ENCODE measurements around the gene DIABLO. TPM values are rescaled to one million over a fixed set of nuclear protein-coding genes. Genes with fewer than 3 reads are reported as not detected.

Gene DIABLO
- total and polyA plus RNA-seq, 9 of the 15 experiments (the other 6 are each of a cell fraction or from before 2014, with no cell fraction given): 37.3 to 101 (median 80.1) TPM

DNA sequence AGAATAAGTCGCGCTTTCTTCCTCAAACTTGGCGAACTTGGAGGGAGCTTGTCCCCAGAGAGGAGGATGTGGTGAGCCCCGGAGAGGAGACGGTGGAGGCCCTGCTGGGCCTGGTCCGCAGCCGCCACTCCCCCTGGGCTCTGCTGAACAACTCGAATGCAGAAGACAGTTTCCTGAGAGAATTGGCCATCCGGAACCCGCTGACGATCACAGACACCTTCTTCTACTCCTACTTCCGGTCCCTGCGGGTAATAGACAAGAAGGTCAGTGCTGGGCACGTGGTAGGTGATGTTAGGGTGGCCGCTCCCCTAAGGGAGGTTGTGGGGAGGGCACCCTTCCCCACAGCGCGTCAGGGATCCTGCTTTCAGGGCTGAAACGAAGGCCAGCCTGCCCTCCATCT lies 41.3 kb downstream of the DIABLO start (continued):
- TF ChIP-seq, protein P1, sequence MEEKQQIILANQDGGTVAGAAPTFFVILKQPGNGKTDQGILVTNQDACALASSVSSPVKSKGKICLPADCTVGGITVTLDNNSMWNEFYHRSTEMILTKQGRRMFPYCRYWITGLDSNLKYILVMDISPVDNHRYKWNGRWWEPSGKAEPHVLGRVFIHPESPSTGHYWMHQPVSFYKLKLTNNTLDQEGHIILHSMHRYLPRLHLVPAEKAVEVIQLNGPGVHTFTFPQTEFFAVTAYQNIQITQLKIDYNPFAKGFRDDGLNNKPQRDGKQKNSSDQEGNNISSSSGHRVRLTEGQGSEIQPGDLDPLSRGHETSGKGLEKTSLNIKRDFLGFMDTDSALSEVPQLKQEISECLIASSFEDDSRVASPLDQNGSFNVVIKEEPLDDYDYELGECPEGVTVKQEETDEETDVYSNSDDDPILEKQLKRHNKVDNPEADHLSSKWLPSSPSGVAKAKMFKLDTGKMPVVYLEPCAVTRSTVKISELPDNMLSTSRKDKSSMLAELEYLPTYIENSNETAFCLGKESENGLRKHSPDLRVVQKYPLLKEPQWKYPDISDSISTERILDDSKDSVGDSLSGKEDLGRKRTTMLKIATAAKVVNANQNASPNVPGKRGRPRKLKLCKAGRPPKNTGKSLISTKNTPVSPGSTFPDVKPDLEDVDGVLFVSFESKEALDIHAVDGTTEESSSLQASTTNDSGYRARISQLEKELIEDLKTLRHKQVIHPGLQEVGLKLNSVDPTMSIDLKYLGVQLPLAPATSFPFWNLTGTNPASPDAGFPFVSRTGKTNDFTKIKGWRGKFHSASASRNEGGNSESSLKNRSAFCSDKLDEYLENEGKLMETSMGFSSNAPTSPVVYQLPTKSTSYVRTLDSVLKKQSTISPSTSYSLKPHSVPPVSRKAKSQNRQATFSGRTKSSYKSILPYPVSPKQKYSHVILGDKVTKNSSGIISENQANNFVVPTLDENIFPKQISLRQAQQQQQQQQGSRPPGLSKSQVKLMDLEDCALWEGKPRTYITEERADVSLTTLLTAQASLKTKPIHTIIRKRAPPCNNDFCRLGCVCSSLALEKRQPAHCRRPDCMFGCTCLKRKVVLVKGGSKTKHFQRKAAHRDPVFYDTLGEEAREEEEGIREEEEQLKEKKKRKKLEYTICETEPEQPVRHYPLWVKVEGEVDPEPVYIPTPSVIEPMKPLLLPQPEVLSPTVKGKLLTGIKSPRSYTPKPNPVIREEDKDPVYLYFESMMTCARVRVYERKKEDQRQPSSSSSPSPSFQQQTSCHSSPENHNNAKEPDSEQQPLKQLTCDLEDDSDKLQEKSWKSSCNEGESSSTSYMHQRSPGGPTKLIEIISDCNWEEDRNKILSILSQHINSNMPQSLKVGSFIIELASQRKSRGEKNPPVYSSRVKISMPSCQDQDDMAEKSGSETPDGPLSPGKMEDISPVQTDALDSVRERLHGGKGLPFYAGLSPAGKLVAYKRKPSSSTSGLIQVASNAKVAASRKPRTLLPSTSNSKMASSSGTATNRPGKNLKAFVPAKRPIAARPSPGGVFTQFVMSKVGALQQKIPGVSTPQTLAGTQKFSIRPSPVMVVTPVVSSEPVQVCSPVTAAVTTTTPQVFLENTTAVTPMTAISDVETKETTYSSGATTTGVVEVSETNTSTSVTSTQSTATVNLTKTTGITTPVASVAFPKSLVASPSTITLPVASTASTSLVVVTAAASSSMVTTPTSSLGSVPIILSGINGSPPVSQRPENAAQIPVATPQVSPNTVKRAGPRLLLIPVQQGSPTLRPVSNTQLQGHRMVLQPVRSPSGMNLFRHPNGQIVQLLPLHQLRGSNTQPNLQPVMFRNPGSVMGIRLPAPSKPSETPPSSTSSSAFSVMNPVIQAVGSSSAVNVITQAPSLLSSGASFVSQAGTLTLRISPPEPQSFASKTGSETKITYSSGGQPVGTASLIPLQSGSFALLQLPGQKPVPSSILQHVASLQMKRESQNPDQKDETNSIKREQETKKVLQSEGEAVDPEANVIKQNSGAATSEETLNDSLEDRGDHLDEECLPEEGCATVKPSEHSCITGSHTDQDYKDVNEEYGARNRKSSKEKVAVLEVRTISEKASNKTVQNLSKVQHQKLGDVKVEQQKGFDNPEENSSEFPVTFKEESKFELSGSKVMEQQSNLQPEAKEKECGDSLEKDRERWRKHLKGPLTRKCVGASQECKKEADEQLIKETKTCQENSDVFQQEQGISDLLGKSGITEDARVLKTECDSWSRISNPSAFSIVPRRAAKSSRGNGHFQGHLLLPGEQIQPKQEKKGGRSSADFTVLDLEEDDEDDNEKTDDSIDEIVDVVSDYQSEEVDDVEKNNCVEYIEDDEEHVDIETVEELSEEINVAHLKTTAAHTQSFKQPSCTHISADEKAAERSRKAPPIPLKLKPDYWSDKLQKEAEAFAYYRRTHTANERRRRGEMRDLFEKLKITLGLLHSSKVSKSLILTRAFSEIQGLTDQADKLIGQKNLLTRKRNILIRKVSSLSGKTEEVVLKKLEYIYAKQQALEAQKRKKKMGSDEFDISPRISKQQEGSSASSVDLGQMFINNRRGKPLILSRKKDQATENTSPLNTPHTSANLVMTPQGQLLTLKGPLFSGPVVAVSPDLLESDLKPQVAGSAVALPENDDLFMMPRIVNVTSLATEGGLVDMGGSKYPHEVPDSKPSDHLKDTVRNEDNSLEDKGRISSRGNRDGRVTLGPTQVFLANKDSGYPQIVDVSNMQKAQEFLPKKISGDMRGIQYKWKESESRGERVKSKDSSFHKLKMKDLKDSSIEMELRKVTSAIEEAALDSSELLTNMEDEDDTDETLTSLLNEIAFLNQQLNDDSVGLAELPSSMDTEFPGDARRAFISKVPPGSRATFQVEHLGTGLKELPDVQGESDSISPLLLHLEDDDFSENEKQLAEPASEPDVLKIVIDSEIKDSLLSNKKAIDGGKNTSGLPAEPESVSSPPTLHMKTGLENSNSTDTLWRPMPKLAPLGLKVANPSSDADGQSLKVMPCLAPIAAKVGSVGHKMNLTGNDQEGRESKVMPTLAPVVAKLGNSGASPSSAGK (IDR thresholded peaks at IDR 0.05): no peak
- TF ChIP-seq ZSCAN29 (IDR thresholded peaks at IDR 0.05) (no peak), GTF2F1 (IDR thresholded peaks at IDR 0.05; ENCODE audit: low read depth, low read length) (no peak), ZNF124 (CRISPR knock-in tag; IDR thresholded peaks at IDR 0.05) (no peak), RFX1 (IDR thresholded peaks at IDR 0.05) (no peak), ZNF77 (CRISPR knock-in tag; IDR thresholded peaks at IDR 0.05) (no peak), FOSL1 (tag; conservative IDR thresholded peaks at IDR 0.05) (no peak)
- TF ChIP-seq, protein P2, sequence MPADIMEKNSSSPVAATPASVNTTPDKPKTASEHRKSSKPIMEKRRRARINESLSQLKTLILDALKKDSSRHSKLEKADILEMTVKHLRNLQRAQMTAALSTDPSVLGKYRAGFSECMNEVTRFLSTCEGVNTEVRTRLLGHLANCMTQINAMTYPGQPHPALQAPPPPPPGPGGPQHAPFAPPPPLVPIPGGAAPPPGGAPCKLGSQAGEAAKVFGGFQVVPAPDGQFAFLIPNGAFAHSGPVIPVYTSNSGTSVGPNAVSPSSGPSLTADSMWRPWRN (IDR thresholded peaks at IDR 0.05; ENCODE audit: low read depth): no peak
